Measurements from ENCODE around the gene MTAP.
A peak's percentile ranks its signal among the peaks of the same experiment; 100 is the strongest.

The MTAP gene

DNA sequence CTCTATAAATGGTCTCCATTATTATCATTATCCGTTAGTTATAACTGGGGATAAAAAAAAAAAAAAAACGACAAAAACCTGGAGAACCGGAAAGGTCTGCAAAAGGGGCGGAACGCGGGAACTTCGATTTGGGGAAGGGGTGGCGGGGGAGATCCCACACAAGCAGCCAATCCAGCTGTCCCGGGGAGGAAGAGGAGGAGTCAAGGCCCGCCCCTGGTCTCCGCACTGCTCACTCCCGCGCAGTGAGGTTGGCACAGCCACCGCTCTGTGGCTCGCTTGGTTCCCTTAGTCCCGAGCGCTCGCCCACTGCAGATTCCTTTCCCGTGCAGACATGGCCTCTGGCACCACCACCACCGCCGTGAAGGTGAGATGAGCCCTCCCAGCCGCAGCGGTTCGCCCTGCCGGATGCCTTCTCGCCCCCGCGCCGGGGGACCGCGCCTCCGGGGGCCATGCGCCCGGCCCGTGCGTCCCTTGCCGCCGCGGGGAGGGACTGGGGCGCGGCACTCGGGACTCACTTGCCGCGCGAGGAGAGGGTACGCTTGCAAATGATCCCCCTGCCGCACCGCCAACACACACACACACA, at the start of gene MTAP (continued):
- TF ChIP-seq, protein P1, sequence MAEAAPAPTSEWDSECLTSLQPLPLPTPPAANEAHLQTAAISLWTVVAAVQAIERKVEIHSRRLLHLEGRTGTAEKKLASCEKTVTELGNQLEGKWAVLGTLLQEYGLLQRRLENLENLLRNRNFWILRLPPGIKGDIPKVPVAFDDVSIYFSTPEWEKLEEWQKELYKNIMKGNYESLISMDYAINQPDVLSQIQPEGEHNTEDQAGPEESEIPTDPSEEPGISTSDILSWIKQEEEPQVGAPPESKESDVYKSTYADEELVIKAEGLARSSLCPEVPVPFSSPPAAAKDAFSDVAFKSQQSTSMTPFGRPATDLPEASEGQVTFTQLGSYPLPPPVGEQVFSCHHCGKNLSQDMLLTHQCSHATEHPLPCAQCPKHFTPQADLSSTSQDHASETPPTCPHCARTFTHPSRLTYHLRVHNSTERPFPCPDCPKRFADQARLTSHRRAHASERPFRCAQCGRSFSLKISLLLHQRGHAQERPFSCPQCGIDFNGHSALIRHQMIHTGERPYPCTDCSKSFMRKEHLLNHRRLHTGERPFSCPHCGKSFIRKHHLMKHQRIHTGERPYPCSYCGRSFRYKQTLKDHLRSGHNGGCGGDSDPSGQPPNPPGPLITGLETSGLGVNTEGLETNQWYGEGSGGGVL (tag by site-specific recombination; IDR thresholded peaks at IDR 0.05) = 0 out of 2 replicates have a peak, but pooled peaks have one; percentile 32
- TF ChIP-seq, protein P2, sequence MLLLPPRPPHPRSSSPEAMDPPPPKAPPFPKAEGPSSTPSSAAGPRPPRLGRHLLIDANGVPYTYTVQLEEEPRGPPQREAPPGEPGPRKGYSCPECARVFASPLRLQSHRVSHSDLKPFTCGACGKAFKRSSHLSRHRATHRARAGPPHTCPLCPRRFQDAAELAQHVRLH (tag by site-specific recombination; IDR thresholded peaks at IDR 0.05) = peak; percentile 77
- no peak for TF ChIP-seq ZNF174 (tag by site-specific recombination; IDR thresholded peaks at IDR 0.05)
- no peak for TF ChIP-seq YY1 (tag by site-specific recombination; IDR thresholded peaks at IDR 0.05)
- TF ChIP-seq, protein P3, sequence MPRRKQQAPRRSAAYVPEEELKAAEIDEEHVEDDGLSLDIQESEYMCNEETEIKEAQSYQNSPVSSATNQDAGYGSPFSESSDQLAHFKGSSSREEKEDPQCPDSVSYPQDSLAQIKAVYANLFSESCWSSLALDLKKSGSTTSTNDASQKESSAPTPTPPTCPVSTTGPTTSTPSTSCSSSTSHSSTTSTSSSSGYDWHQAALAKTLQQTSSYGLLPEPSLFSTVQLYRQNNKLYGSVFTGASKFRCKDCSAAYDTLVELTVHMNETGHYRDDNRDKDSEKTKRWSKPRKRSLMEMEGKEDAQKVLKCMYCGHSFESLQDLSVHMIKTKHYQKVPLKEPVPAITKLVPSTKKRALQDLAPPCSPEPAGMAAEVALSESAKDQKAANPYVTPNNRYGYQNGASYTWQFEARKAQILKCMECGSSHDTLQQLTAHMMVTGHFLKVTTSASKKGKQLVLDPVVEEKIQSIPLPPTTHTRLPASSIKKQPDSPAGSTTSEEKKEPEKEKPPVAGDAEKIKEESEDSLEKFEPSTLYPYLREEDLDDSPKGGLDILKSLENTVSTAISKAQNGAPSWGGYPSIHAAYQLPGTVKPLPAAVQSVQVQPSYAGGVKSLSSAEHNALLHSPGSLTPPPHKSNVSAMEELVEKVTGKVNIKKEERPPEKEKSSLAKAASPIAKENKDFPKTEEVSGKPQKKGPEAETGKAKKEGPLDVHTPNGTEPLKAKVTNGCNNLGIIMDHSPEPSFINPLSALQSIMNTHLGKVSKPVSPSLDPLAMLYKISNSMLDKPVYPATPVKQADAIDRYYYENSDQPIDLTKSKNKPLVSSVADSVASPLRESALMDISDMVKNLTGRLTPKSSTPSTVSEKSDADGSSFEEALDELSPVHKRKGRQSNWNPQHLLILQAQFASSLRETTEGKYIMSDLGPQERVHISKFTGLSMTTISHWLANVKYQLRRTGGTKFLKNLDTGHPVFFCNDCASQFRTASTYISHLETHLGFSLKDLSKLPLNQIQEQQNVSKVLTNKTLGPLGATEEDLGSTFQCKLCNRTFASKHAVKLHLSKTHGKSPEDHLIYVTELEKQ (tag by site-specific recombination; IDR thresholded peaks at IDR 0.05; ENCODE audit: borderline replicate concordance) = no peak
- TF ChIP-seq ZNF514 (tag by site-specific recombination; IDR thresholded peaks at IDR 0.05) = no peak
- TF ChIP-seq ZNF654 (tag by site-specific recombination; IDR thresholded peaks at IDR 0.05; ENCODE audit: low read depth) = no peak
- peak; percentile 87 for TF ChIP-seq SP3 (tag by site-specific recombination; IDR thresholded peaks at IDR 0.05)
- no peak for TF ChIP-seq ZNF211 (tag by site-specific recombination; IDR thresholded peaks at IDR 0.05; ENCODE audit: low read depth)
- TF ChIP-seq, protein P4, sequence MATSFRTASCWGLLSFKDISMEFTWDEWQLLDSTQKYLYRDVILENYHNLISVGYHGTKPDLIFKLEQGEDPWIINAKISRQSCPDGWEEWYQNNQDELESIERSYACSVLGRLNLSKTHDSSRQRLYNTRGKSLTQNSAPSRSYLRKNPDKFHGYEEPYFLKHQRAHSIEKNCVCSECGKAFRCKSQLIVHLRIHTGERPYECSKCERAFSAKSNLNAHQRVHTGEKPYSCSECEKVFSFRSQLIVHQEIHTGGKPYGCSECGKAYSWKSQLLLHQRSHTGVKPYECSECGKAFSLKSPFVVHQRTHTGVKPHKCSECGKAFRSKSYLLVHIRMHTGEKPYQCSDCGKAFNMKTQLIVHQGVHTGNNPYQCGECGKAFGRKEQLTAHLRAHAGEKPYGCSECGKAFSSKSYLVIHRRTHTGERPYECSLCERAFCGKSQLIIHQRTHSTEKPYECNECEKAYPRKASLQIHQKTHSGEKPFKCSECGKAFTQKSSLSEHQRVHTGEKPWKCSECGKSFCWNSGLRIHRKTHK (tag by site-specific recombination; IDR thresholded peaks at IDR 0.05) = no peak
- TF ChIP-seq ZSCAN23 (tag by site-specific recombination; IDR thresholded peaks at IDR 0.05) = no peak
- TF ChIP-seq, protein P5, sequence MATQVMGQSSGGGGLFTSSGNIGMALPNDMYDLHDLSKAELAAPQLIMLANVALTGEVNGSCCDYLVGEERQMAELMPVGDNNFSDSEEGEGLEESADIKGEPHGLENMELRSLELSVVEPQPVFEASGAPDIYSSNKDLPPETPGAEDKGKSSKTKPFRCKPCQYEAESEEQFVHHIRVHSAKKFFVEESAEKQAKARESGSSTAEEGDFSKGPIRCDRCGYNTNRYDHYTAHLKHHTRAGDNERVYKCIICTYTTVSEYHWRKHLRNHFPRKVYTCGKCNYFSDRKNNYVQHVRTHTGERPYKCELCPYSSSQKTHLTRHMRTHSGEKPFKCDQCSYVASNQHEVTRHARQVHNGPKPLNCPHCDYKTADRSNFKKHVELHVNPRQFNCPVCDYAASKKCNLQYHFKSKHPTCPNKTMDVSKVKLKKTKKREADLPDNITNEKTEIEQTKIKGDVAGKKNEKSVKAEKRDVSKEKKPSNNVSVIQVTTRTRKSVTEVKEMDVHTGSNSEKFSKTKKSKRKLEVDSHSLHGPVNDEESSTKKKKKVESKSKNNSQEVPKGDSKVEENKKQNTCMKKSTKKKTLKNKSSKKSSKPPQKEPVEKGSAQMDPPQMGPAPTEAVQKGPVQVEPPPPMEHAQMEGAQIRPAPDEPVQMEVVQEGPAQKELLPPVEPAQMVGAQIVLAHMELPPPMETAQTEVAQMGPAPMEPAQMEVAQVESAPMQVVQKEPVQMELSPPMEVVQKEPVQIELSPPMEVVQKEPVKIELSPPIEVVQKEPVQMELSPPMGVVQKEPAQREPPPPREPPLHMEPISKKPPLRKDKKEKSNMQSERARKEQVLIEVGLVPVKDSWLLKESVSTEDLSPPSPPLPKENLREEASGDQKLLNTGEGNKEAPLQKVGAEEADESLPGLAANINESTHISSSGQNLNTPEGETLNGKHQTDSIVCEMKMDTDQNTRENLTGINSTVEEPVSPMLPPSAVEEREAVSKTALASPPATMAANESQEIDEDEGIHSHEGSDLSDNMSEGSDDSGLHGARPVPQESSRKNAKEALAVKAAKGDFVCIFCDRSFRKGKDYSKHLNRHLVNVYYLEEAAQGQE (tag by site-specific recombination; IDR thresholded peaks at IDR 0.05) = no peak
- TF ChIP-seq BCL11B (tag by site-specific recombination; IDR thresholded peaks at IDR 0.05; ENCODE audit: low read depth) = no peak
- TF ChIP-seq ZNF555 (tag by site-specific recombination; conservative IDR thresholded peaks at IDR 0.05) = no peak
- peak; percentile 52; the same call in 1 of the 2 replicates for TF ChIP-seq ZBTB20 (tag by site-specific recombination; IDR thresholded peaks at IDR 0.05)
- no peak for TF ChIP-seq ZNF544 (tag by site-specific recombination; IDR thresholded peaks at IDR 0.05)
- TF ChIP-seq ZNF48 (tag by site-specific recombination; IDR thresholded peaks at IDR 0.05) = no peak
- TF ChIP-seq, protein P6, sequence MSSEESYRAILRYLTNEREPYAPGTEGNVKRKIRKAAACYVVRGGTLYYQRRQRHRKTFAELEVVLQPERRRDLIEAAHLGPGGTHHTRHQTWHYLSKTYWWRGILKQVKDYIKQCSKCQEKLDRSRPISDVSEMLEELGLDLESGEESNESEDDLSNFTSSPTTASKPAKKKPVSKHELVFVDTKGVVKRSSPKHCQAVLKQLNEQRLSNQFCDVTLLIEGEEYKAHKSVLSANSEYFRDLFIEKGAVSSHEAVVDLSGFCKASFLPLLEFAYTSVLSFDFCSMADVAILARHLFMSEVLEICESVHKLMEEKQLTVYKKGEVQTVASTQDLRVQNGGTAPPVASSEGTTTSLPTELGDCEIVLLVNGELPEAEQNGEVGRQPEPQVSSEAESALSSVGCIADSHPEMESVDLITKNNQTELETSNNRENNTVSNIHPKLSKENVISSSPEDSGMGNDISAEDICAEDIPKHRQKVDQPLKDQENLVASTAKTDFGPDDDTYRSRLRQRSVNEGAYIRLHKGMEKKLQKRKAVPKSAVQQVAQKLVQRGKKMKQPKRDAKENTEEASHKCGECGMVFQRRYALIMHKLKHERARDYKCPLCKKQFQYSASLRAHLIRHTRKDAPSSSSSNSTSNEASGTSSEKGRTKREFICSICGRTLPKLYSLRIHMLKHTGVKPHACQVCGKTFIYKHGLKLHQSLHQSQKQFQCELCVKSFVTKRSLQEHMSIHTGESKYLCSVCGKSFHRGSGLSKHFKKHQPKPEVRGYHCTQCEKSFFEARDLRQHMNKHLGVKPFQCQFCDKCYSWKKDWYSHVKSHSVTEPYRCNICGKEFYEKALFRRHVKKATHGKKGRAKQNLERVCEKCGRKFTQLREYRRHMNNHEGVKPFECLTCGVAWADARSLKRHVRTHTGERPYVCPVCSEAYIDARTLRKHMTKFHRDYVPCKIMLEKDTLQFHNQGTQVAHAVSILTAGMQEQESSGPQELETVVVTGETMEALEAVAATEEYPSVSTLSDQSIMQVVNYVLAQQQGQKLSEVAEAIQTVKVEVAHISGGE (tag by site-specific recombination; conservative IDR thresholded peaks at IDR 0.05; ENCODE audit: low read depth) = peak; percentile 94
- no peak for TF ChIP-seq KLF10 (tag by site-specific recombination; IDR thresholded peaks at IDR 0.05)
- peak; percentile 58; the same call in 1 of the 2 replicates for TF ChIP-seq ZBTB17 (tag by site-specific recombination; IDR thresholded peaks at IDR 0.05)
- TF ChIP-seq GLI2 (tag by site-specific recombination; IDR thresholded peaks at IDR 0.05; ENCODE audit: borderline replicate concordance, low read depth) = no peak
- TF ChIP-seq ZIC2 (tag by site-specific recombination; IDR thresholded peaks at IDR 0.05) = no peak
- TF ChIP-seq SP7 (tag by site-specific recombination; IDR thresholded peaks at IDR 0.05) = no peak
- TF ChIP-seq KLF9 (tag by site-specific recombination; IDR thresholded peaks at IDR 0.05; ENCODE audit: low read depth) = 0 out of 2 replicates have a peak, but pooled peaks have one; percentile 51
- TF ChIP-seq ZNF629 (tag by site-specific recombination; IDR thresholded peaks at IDR 0.05) = no peak
- 0 out of 2 replicates have a peak, but pooled peaks have one; percentile 64 for TF ChIP-seq ZNF776 (tag by site-specific recombination; IDR thresholded peaks at IDR 0.05; ENCODE audit: borderline replicate concordance)
